Measurements from ENCODE around the gene HCFC1. TPM values are rescaled to one million over a fixed set of nuclear protein-coding genes. Genes with fewer than 3 reads are reported as not detected.

Gene HCFC1
- total RNA-seq, 1 donor from 2014 or later, result 13.6 TPM

- no peak for DNase-seq
Observed at GRCh38 chrX:153922932-153923857, 48.4 kb downstream of the HCFC1 start.

GRCh38 chrX:153921511-153922446 lies 49.8 kb downstream of the HCFC1 start:
- DNase-seq, result no peak

- DNase-seq, result no peak
Observed at GRCh38 chrX:153921070-153921469, 50.5 kb downstream of the HCFC1 start.

- no peak for DNase-seq
Observed at GRCh38 chrX:153920546-153920945, 51.1 kb downstream of the HCFC1 start.

DNA sequence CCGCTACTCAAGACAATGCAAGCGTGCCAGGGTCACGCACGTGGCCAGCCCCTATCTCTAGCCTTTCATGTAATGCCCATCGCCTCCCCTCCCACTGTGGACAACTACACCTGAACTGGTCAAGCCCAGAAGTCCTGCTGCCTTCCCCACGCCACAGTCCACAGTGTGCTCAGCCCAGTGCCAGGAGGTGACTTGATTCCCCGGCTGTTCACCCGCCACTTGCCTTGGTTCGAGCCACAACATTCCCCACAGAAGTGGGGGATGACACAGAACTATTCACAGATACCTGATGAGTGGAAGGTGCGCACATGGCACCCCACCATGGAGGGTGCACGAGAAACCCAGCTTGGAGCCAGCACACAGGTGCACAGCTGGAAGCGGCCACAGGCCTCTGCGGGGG lies 52.3 kb downstream of the HCFC1 start:
- no peak for DNase-seq

- no peak for DNase-seq
Observed at GRCh38 chrX:153917869-153918268, 53.7 kb downstream of the HCFC1 start.

- no peak for DNase-seq
Observed at GRCh38 chrX:153913701-153914100, 57.9 kb downstream of the HCFC1 start.

DNA sequence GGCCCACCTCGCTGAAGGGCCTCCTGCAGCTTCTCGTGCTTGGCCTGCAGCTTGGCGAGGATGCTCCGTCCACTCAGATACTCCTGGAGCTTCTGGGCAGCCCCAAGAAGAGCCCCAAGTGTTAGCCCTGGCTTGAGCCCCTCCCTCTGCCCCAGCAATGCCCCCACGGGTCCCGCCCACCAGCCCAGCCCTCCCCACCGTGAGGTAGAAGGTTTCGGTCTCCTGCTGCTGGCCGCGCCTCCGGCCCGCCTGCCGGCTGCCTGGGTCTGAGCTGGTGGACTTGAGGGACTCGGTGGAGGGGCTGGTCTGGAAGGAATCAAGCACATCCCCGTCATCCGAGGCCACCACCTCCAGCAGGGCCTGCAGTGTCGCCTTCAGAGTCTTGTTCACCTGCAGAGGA lies 58.4 kb downstream of the HCFC1 start:
- DNase-seq, result no peak

- no peak for DNase-seq
Observed at GRCh38 chrX:153911798-153912197, 59.8 kb downstream of the HCFC1 start.

DNA sequence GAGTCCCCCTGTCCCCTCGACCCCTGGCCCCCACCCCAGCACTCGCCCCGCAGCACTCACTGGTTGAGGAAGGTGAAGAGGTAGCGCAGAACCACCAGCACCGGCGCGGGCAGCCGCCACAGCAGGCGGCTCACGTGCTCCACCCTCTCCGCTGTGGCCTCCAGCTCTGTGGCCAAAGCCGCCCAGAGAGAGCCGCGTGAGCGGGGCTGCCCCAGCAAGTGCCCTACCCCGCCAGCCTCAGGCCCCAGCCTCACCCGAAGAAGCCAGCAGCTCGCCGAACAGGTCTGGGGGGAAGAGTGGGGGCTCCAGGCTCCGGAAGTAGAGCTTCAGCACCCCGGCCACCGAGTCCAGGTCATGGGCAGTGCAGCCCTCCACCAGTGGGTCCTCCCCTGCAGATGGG lies 61.2 kb downstream of the HCFC1 start:
- no peak for DNase-seq

DNA sequence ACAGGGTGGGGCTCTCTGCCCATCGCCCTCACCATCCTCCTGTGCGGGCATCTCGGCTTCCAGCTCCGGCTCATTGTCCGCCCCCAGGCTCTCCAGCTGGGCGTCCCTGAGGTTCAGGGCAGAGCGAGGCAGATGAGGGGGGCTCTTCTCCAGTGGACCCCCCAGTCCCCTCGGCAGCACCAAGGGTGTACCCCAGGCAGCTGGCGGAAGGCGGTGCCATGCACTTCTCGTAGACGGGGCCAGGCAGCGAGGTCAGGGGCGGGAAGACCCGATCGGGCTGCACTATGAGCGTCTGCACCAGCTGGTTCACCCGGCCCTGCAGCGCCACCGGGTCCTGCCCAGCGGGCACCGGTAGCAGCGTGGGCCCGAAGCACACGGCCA lies 61.6 kb downstream of the HCFC1 start:
- DNase-seq, result no peak

DNA sequence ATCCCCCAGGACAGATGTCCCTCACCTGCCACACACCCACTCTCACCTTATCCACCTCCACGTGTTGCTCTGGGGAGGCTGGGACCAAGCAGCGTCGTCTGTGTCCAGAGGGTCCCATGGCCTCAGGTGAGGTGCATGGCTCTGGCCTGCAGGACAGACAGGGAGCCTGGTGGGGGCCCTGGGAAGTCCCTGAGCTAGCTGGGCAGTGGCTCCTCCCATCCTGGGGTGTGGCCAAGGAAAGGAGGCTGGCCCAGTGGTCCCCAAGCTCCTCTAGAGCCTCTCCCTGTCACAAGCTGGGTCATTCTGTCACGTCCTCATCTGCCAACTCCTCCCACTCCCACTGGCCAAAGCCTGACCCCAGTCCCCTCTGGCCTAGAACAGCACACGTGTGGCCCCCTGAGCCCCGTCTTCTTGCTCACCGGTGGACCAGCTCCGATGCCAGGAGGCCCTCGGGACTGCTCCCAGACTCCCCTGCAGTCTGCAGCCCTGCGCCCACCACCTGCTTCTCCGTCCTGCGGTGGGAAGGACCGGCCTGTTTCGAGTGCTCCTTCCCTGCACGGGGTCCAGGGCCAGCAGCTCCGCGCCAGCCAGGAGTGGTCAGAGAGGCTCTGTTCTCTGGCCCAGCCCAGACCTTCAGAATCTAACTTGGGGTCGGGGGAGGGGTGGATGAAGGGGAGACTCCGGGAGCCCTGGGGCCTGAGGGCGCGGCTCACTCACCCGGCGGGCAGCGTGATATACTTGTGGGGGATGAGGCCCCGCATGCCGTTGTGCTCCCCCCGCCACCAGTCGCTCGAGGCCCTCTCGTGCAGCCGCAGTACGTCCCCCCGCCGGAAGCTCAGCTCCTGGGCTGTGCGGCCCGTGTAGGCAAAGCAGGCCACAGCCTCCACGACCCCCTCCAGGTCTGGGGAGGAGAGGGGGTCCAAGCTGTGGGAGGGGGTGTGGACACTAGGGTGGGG lies 62.3 kb downstream of the HCFC1 start:
- DNase-seq, result no peak

DNA sequence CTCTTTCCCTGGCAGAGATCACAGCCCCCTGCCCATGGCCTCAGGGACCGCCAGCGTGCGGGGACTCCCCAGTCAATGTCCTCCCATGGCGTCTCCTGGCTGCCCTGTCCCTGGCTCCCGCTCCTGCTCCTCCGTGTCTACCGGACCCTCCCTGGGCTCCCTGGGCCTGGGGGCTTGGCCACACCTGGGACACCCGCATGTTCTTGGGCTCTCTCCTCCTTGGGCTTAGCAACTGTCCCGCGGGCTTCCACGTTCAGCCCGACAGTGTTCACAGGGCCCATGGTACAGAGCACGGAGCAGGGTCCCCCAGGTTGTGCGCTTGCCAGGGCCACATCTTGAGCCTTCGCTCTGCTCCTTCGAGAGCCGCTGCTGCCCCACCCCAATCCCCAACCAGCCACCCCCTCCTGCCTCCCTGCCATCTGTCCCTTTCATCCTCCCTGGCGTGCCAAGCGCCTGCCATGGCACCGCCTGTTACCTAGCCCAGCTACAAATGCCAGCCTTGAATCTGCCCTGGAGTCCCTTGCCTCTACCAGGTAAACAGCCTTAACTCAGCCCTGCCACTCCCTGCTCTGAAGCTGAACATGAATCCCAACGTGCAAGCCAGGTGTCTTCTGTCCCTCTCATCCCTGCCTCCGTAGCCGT lies 63.3 kb downstream of the HCFC1 start:
- DNase-seq, result no peak

DNA sequence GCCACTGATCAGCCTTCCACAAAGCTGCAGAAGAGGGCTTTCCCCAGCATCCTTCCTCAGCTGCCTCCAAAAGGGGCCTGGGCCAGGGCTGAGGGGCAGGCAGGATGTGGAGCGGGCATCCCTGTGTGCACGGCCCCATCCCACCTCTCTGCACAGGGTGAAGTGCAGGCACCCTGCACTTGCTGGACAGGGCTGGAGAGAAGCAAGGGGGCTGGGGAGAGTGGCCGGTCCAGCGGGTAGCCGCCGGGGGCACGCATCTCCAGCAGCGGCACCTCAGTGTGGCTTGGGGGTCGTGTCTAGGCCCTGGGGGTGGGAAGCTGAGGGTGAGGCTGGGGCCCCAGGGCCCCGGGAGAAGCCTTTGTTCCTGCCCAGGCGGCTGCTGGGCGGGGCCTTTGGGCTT lies 64.2 kb downstream of the HCFC1 start:
- no peak for DNase-seq

DNA sequence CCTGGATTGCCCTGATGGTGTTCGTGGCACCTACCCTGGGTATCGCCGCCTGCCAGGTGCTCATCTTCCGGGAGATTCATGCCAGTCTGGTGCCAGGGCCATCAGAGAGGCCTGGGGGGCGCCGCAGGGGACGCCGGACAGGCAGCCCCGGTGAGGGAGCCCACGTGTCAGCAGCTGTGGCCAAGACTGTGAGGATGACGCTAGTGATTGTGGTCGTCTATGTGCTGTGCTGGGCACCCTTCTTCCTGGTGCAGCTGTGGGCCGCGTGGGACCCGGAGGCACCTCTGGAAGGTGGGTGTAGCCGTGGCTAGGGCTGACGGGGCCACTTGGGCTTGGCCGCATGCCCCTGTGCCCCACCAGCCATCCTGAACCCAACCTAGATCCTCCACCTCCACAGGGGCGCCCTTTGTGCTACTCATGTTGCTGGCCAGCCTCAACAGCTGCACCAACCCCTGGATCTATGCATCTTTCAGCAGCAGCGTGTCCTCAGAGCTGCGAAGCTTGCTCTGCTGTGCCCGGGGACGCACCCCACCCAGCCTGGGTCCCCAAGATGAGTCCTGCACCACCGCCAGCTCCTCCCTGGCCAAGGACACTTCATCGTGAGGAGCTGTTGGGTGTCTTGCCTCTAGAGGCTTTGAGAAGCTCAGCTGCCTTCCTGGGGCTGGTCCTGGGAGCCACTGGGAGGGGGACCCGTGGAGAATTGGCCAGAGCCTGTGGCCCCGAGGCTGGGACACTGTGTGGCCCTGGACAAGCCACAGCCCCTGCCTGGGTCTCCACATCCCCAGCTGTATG lies 65.3 kb downstream of the HCFC1 start:
- DNase-seq, result no peak

GRCh38 chrX:153905481-153906095 lies 66.0 kb downstream of the HCFC1 start:
- no peak for DNase-seq

- no peak for DNase-seq
Observed at GRCh38 chrX:153903991-153904957, 67.3 kb downstream of the HCFC1 start, which contains the start of gene AVPR2. TSS of gene AVPR2 (plus strand) at chrX:153904673. CDS start at chrX:153905146, 473 bp downstream.

DNA sequence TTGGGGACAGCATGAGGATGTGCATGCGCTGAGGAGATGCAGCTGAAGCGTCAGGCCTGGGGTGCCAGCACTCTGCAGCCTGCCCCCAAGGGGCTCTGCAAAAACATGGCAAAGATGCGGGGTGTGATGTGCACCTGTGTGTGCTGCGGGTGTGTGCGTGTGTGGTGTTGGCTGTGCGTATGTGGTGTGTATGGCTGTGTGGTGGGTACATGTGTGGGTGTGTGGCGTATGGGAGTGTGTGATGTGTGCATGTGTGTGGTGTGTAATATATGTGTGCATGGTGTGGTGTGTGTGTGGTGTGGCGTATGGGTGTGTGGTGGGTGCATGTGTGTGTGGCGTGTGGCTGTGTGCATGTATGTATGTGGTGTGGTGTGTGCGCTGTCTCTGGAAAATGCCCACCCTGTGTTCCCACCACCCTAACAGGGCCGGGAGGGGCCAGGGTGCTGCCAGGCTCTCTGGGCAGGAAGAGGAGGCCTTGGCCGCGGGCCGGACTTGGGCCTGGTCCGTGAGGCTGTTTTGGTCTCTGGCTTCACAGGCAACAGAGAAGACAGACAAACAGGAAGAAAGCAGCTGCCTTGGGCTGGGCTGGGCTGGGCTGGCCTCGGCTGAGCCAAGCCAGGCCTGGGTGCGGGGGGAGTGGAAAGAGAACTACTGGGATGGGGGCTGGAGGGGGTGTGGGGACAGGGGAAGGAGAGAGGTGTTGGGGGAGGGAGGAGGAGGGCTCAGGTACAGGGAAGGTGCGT lies 68.2 kb downstream of the HCFC1 start:
- no peak for DNase-seq

Data from skin of body (tissue), 2 donors.